Mesenchymal stem cell (in vitro differentiated cells and primary cell): ENCODE data around the gene BIK.

Source experiments
- DNase-seq: peaks from one replicate; pipeline ENCODE4 v3.0.0-alpha.2; 2013
- H2AFZ ChIP-seq: one replicate; pipeline ENCODE4 v1.6.1; 2013; ENCODE audit warnings: low read depth, mild to moderate bottlenecking, control low read depth, inconsistent platforms, low read length, moderate library complexity
- H2AK5ac ChIP-seq: 2 replicates; pipeline ENCODE4 v1.6.1; 2013; ENCODE audit warnings: low read length, moderate library complexity, mild to moderate bottlenecking, inconsistent platforms; ENCODE audit not compliant: severe bottlenecking
- H2BK120ac ChIP-seq: one replicate; pipeline ENCODE4 v1.6.1; 2013; ENCODE audit warnings: low read depth, mild to moderate bottlenecking, inconsistent platforms, low read length, moderate library complexity
- H2BK12ac ChIP-seq, 2 experiments: one replicate each; pipeline ENCODE4 v1.6.1; 2013; ENCODE audit warnings: inconsistent platforms in 2 of 2, low read length in 2 of 2, mild to moderate bottlenecking in 2 of 2, moderate library complexity in 2 of 2, control low read depth in 1 of 2
- H2BK15ac ChIP-seq: one replicate; pipeline ENCODE4 v1.6.1; 2013; ENCODE audit warnings: mild to moderate bottlenecking, low read depth, inconsistent platforms; ENCODE audit not compliant: poor library complexity, severe bottlenecking
- H2BK5ac ChIP-seq: 2 replicates; pipeline ENCODE4 v1.6.1; 2013; ENCODE audit warnings: low read depth, mild to moderate bottlenecking, low read length, control low read depth, inconsistent platforms; ENCODE audit not compliant: poor library complexity, severe bottlenecking
- H3K14ac ChIP-seq, 2 experiments: one replicate each; pipeline ENCODE4 v1.6.1; 2013; ENCODE audit warnings: inconsistent platforms in 2 of 2, low read length in 2 of 2, control low read depth in 1 of 2, mild to moderate bottlenecking in 1 of 2, moderate library complexity in 1 of 2
- H3K18ac ChIP-seq, 2 experiments: one replicate each; pipeline ENCODE4 v1.6.1; 2013; ENCODE audit warnings: inconsistent platforms in 2 of 2, low read length in 2 of 2, control low read depth in 1 of 2, low read depth in 1 of 2, mild to moderate bottlenecking in 1 of 2
- H3K23ac ChIP-seq, 2 experiments: one replicate each; pipeline ENCODE4 v1.6.1; 2013; ENCODE audit warnings: inconsistent platforms in 2 of 2, low read length in 2 of 2, mild to moderate bottlenecking in 2 of 2, moderate library complexity in 2 of 2, control low read depth in 1 of 2
- H3K27ac ChIP-seq: 2 replicates; pipeline ENCODE4 v1.5.1; 2013; ENCODE audit warnings: mild to moderate bottlenecking, moderate library complexity, low read length, control low read depth, inconsistent platforms; ENCODE audit not compliant: poor library complexity, severe bottlenecking
- H3K27me3 ChIP-seq, 2 experiments: 2 replicates each; pipeline versions ENCODE4 v1.6.1 to v1.7.0; 2013; ENCODE audit warnings: low read length in 2 of 2, mild to moderate bottlenecking in 2 of 2, moderate library complexity in 2 of 2, control low read depth in 1 of 2, inconsistent platforms in 1 of 2; ENCODE audit not compliant: control insufficient read depth in 1 of 2, insufficient read depth in 1 of 2
- H3K36me3 ChIP-seq, 2 experiments: 2 replicates each; pipeline versions ENCODE4 v1.6.1 to v1.7.0; 2013; ENCODE audit warnings: low read length in 2 of 2, control low read depth in 1 of 2, inconsistent platforms in 1 of 2, low read depth in 1 of 2, mild to moderate bottlenecking in 1 of 2; ENCODE audit not compliant: insufficient read depth in 2 of 2, control insufficient read depth in 1 of 2
- H3K4ac ChIP-seq, 2 experiments: one replicate each; pipeline ENCODE4 v1.6.1; 2013; ENCODE audit warnings: inconsistent platforms in 2 of 2, low read length in 2 of 2, mild to moderate bottlenecking in 2 of 2, moderate library complexity in 2 of 2, control low read depth in 1 of 2, low read depth in 1 of 2
- H3K4me1 ChIP-seq: 2 replicates; pipeline ENCODE4 v1.6.1; 2013; ENCODE audit warnings: low read depth, low read length, control low read depth; ENCODE audit not compliant: control insufficient read depth, insufficient read depth
- H3K4me2 ChIP-seq: 2 replicates; pipeline ENCODE4 v1.6.1; 2013; ENCODE audit warnings: low read length, mild to moderate bottlenecking, inconsistent platforms; ENCODE audit not compliant: poor library complexity, severe bottlenecking
- H3K4me3 ChIP-seq, 2 experiments: 2 replicates each; pipeline versions ENCODE4 v1.5.1 to v1.7.0; 2013; ENCODE audit warnings: low read length in 2 of 2, mild to moderate bottlenecking in 2 of 2, control low read depth in 1 of 2, low read depth in 1 of 2; ENCODE audit not compliant: insufficient read depth in 1 of 2
- H3K79me1 ChIP-seq: replicated peaks from 2 replicates; pipeline ENCODE4 v1.6.1; 2013; ENCODE audit warnings: mild to moderate bottlenecking, control low read depth, low read length, inconsistent platforms; ENCODE audit not compliant: poor library complexity, severe bottlenecking
- H3K9ac ChIP-seq: 2 replicates; pipeline ENCODE4 v1.7.0; 2013; ENCODE audit warnings: mild to moderate bottlenecking, low read length, moderate library complexity
- H3K9me3 ChIP-seq: 2 replicates; pipeline ENCODE4 v1.7.0; 2013; ENCODE audit warnings: mild to moderate bottlenecking, low read length; ENCODE audit not compliant: control insufficient read depth
- H4K8ac ChIP-seq: one replicate; pipeline ENCODE4 v1.6.1; 2013; ENCODE audit warnings: inconsistent platforms, mild to moderate bottlenecking, low read length, moderate library complexity
- H4K91ac ChIP-seq: one replicate; pipeline ENCODE4 v1.6.1; 2013; ENCODE audit warnings: mild to moderate bottlenecking, low read length, inconsistent platforms
- WGBS: methylation state at CpG from one replicate; pipeline ENCODE4 v1.1.7; 2013; ENCODE audit warnings: mixed read lengths; 5-methylcytosine and 5-hydroxymethylcytosine counted together

The BIK gene

DNA sequence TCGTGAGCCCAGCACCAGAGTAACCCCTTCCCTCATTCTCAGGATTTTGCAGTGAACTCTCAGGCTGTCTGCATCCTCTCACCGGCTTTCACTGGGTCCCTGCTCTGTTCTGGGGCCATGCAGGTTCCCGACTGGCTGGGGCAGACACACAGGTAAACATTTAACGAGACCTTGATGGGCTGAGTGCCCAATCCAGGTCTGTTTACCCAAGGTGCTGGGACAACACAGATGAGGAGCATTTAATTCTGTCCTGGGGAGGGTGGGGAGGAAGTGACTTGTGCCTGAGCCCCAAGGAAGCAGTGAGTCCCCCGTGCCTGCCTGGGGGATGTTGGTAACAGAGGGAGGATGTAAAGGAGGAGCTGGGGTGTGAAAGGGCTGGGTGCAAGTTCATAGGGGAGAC is 4.4 kb downstream of the BIK start:
- Histone ChIP-seq H2AK5ac (no peak overlapping the region), H2AFZ (no peak overlapping the region), H3K27me3 (peaks cover 45 to 60% of the 10 kb centered on the region in 2 experiments), H3K4ac (no peak overlapping the region), H3K27ac (no peak overlapping the region), H3K18ac (no peak overlapping the region), H3K79me1 (no peaks in the 10 kb centered on the region), H2BK120ac (no peak overlapping the region), H2BK5ac (no peak overlapping the region), H3K14ac (no peak overlapping the region), H3K4me1 (peaks cover 26% of the 10 kb centered on the region), H3K23ac (peak overlapping the region in 1 of 2 experiments; percentile 48), H2BK12ac (no peak overlapping the region), H3K4me3 (no peak overlapping the region), H4K8ac (no peak overlapping the region), H3K36me3 (no peaks in the 10 kb centered on the region), H3K9me3 (no peaks in the 10 kb centered on the region), H3K4me2 (no peak overlapping the region), H2BK15ac (no peak overlapping the region), H4K91ac (no peak overlapping the region), H3K9ac (no peak overlapping the region)
- no peak for DNase-seq
- WGBS, result 67% methylated on average over 5 of the region's 5 CpGs

GRCh38 chr22:43116932-43117331 is 6.4 kb downstream of the BIK start:
- Histone ChIP-seq H2BK5ac (no peak overlapping the region), H3K23ac (no peak overlapping the region), H3K79me1 (no peaks in the 10 kb centered on the region), H3K14ac (no peak overlapping the region), H3K27me3 (peaks cover 28 to 42% of the 10 kb centered on the region in 2 experiments), H3K4ac (no peak overlapping the region), H4K8ac (no peak overlapping the region), H2BK15ac (no peak overlapping the region), H3K36me3 (no peaks in the 10 kb centered on the region), H3K4me1 (peaks cover 15% of the 10 kb centered on the region), H2BK12ac (no peak overlapping the region), H3K9me3 (no peaks in the 10 kb centered on the region), H4K91ac (no peak overlapping the region), H3K18ac (no peak overlapping the region), H3K9ac (no peak overlapping the region), H2AK5ac (no peak overlapping the region), H2BK120ac (no peak overlapping the region), H2AFZ (no peak overlapping the region), H3K4me2 (no peak overlapping the region), H3K4me3 (no peak overlapping the region), H3K27ac (no peak overlapping the region)
- no peak for DNase-seq
- WGBS, result 88% methylated on average over 6 of the region's 7 CpGs

- H4K91ac ChIP-seq, result no peak overlapping the region
- no peak overlapping the region for H3K4me3 ChIP-seq
- WGBS, result 74% methylated on average over 21 of the region's 21 CpGs
- H2AK5ac ChIP-seq, result no peak overlapping the region
- no peak overlapping the region for H3K9ac ChIP-seq
- no peak overlapping the region for H3K27ac ChIP-seq
- no peak overlapping the region for H2BK15ac ChIP-seq
- H3K36me3 ChIP-seq, result no peaks in the 10 kb centered on the region
- peak overlapping the region in 1 of 2 experiments; percentile 10 for H2BK12ac ChIP-seq
- H3K18ac ChIP-seq, result no peak overlapping the region
- peaks cover 15% of the 10 kb centered on the region for H3K4me1 ChIP-seq
- H3K23ac ChIP-seq, result no peak overlapping the region
- no peaks in the 10 kb centered on the region for H3K9me3 ChIP-seq
- no peak overlapping the region for H2BK5ac ChIP-seq
- peak overlapping the region in 1 of 2 experiments; percentile 28 for H3K14ac ChIP-seq
- peaks cover 17 to 29% of the 10 kb centered on the region in 2 experiments for H3K27me3 ChIP-seq
- DNase-seq, result no peak
- no peak overlapping the region for H2BK120ac ChIP-seq
- no peak overlapping the region for H2AFZ ChIP-seq
- no peak overlapping the region for H3K4ac ChIP-seq
- H4K8ac ChIP-seq, result no peak overlapping the region
- no peaks in the 10 kb centered on the region for H3K79me1 ChIP-seq
- H3K4me2 ChIP-seq, result no peak overlapping the region
Observed at GRCh38 chr22:43118024-43118849, 7.7 kb downstream of the BIK start.

DNA sequence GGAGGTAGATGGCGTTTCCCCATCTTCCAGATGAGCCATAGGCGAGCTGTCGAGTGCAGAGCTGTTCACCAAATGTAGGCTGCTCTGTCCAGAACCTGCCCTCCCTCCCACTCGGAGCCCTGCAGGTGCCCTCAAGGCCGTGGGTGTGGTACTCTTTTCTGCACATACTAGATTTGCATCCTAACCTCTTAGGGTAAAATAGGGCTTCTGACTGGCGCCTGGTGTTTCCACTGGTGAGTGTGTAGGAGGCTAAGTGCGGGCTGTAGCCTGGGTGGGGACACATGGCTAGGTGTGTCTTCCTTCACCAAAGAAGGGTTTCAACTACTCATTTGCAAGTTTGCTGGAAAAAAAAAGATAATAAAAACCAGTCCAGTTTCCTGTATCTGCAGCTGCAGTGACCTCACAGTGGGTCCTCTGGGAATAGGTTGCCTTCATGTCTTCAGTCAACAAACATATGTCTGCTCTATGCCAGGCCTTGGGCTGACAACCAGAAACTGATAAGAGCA is 8.5 kb downstream of the BIK start:
- H3K23ac ChIP-seq, result no peak overlapping the region
- WGBS, result 87% methylated on average over 7 of the region's 7 CpGs
- H3K14ac ChIP-seq, result no peak overlapping the region
- no peak overlapping the region for H3K9ac ChIP-seq
- H2BK12ac ChIP-seq, result no peak overlapping the region
- H2AFZ ChIP-seq, result no peak overlapping the region
- H2BK120ac ChIP-seq, result no peak overlapping the region
- no peak overlapping the region for H3K4me3 ChIP-seq
- no peak overlapping the region for H2AK5ac ChIP-seq
- H3K9me3 ChIP-seq, result no peaks in the 10 kb centered on the region
- peaks cover 14% of the 10 kb centered on the region for H3K4me1 ChIP-seq
- no peaks in the 10 kb centered on the region for H3K79me1 ChIP-seq
- no peak for DNase-seq
- H3K18ac ChIP-seq, result no peak overlapping the region
- no peak overlapping the region for H3K4ac ChIP-seq
- H2BK15ac ChIP-seq, result no peak overlapping the region
- no peak overlapping the region for H2BK5ac ChIP-seq
- H3K27ac ChIP-seq, result no peak overlapping the region
- H3K27me3 ChIP-seq, result peaks cover 10 to 21% of the 10 kb centered on the region in 2 experiments
- no peak overlapping the region for H3K4me2 ChIP-seq
- no peak overlapping the region for H4K8ac ChIP-seq
- no peak overlapping the region for H4K91ac ChIP-seq
- no peaks in the 10 kb centered on the region for H3K36me3 ChIP-seq
